H9 (cell line): ENCODE results near the gene KIF7. TPM values are rescaled to one million over a fixed set of nuclear protein-coding genes. Genes with fewer than 3 reads are reported as not detected.

ENCODE experiments used
- DNase-seq: peaks from one replicate; pipeline ENCODE4 v3.0.0-alpha.2; 2017
- H2AFZ ChIP-seq: one replicate; pipeline ENCODE4 v1.6.1; 2013; ENCODE audit warnings: mild to moderate bottlenecking, low read length, control low read depth, moderate library complexity
- H2AK5ac ChIP-seq: 2 replicates; pipeline ENCODE4 v1.6.1; 2013; ENCODE audit warnings: low read length, control low read depth, mixed read lengths; ENCODE audit not compliant: insufficient read length
- H2BK120ac ChIP-seq: one replicate; pipeline ENCODE4 v1.6.1; 2013; ENCODE audit warnings: low read depth, mild to moderate bottlenecking, low read length, control low read depth, inconsistent platforms; ENCODE audit not compliant: poor library complexity, severe bottlenecking
- H2BK12ac ChIP-seq: 2 replicates; pipeline ENCODE4 v1.6.1; 2013; ENCODE audit warnings: low read length, control low read depth, mixed read lengths, low read depth; ENCODE audit not compliant: insufficient read length
- H2BK15ac ChIP-seq: 2 replicates; pipeline ENCODE4 v1.6.1; 2013; ENCODE audit warnings: low read depth, low read length, control low read depth
- H2BK20ac ChIP-seq: one replicate; pipeline ENCODE4 v1.6.1; 2013; ENCODE audit warnings: low read depth, mild to moderate bottlenecking, low read length, control low read depth, inconsistent platforms; ENCODE audit not compliant: poor library complexity, severe bottlenecking
- H2BK5ac ChIP-seq: 2 replicates; pipeline ENCODE4 v1.6.1; 2013; ENCODE audit warnings: low read length, control low read depth, mixed read lengths; ENCODE audit not compliant: insufficient read length
- H3K14ac ChIP-seq: 2 replicates; pipeline ENCODE4 v1.6.1; 2013; ENCODE audit warnings: low read length, control low read depth; ENCODE audit not compliant: insufficient read depth
- H3K18ac ChIP-seq: 2 replicates; pipeline ENCODE4 v1.6.1; 2013; ENCODE audit warnings: low read depth, mild to moderate bottlenecking, mixed read lengths, low read length, control low read depth; ENCODE audit not compliant: insufficient read length
- H3K23ac ChIP-seq: 2 replicates; pipeline ENCODE4 v1.6.1; 2013; ENCODE audit warnings: low read length, control low read depth, mixed read lengths, low read depth; ENCODE audit not compliant: insufficient read length
- H3K23me2 ChIP-seq: 2 replicates; pipeline ENCODE4 v1.6.1; 2013; ENCODE audit warnings: low read depth, mild to moderate bottlenecking, mixed read lengths, low read length, control low read depth; ENCODE audit not compliant: insufficient read length, poor library complexity, severe bottlenecking
- H3K27ac ChIP-seq: 2 replicates; pipeline ENCODE4 v1.5.1; 2013; ENCODE audit warnings: low read length, control low read depth, mixed read lengths, low read depth; ENCODE audit not compliant: insufficient read length
- H3K27me3 ChIP-seq: 2 replicates; pipeline ENCODE4 v1.6.1; 2013; ENCODE audit warnings: low read length, control low read depth, inconsistent platforms; ENCODE audit not compliant: insufficient read depth
- H3K4ac ChIP-seq: 2 replicates; pipeline ENCODE4 v1.6.1; 2013; ENCODE audit warnings: low read depth, mild to moderate bottlenecking, control low read depth, inconsistent platforms, low read length, moderate library complexity
- H3K4me1 ChIP-seq: 2 replicates; pipeline ENCODE4 v1.6.1; 2013; ENCODE audit warnings: low read length, control low read depth, inconsistent platforms; ENCODE audit not compliant: insufficient read depth
- H3K4me2 ChIP-seq: 2 replicates; pipeline ENCODE4 v1.6.1; 2013; ENCODE audit warnings: low read length, control low read depth, mixed read lengths; ENCODE audit not compliant: insufficient read length, insufficient read depth
- H3K56ac ChIP-seq: 2 replicates; pipeline ENCODE4 v1.6.1; 2013; ENCODE audit warnings: low read depth, mild to moderate bottlenecking, mixed read lengths, low read length, control low read depth; ENCODE audit not compliant: insufficient read length
- H3K79me1 ChIP-seq: 2 replicates; pipeline ENCODE4 v1.6.1; 2013; ENCODE audit warnings: low read depth, mild to moderate bottlenecking, moderate library complexity, low read length, control low read depth, inconsistent platforms; ENCODE audit not compliant: insufficient read depth, poor library complexity, severe bottlenecking
- H3K79me2 ChIP-seq: 2 replicates; pipeline ENCODE4 v1.6.1; 2013; ENCODE audit warnings: low read length, control low read depth, inconsistent platforms; ENCODE audit not compliant: insufficient read depth
- H3K9ac ChIP-seq: 2 replicates; pipeline ENCODE4 v1.6.1; 2013; ENCODE audit warnings: low read length, control low read depth, mixed read lengths; ENCODE audit not compliant: insufficient read length; ENCODE audit errors: extremely low read depth
- H3K9me3 ChIP-seq: one replicate; pipeline ENCODE4 v1.6.1; 2013; ENCODE audit warnings: low read depth, low read length, inconsistent platforms; ENCODE audit not compliant: control insufficient read depth
- H3T11ph ChIP-seq: one replicate; pipeline ENCODE4 v1.6.1; 2013; ENCODE audit warnings: mild to moderate bottlenecking, low read length, control low read depth, inconsistent platforms
- H4K20me1 ChIP-seq: one replicate; pipeline ENCODE4 v1.6.1; 2013; ENCODE audit not compliant: control insufficient read depth, insufficient read length, insufficient read depth
- H4K5ac ChIP-seq: 2 replicates; pipeline ENCODE4 v1.6.1; 2013; ENCODE audit warnings: low read depth, mild to moderate bottlenecking, mixed read lengths, low read length, control low read depth; ENCODE audit not compliant: insufficient read length
- H4K8ac ChIP-seq: replicated peaks from 2 replicates; pipeline ENCODE4 v1.6.1; 2013; ENCODE audit warnings: low read length, control low read depth, mixed read lengths, low read depth; ENCODE audit not compliant: insufficient read length
- H4K91ac ChIP-seq: 2 replicates; pipeline ENCODE4 v1.6.1; 2013; ENCODE audit warnings: low read depth, mild to moderate bottlenecking, moderate library complexity, mixed read lengths, low read length, control low read depth; ENCODE audit not compliant: insufficient read length
- H3K27ac Mint-ChIP-seq, 3 experiments: 2 replicates in 2 of 3; 3 replicates in 1 of 3; pipeline ENCODE4 v1.8.0; 2020 to 2021; ENCODE audit warnings: mixed read lengths in 3 of 3, mild to moderate bottlenecking in 1 of 3, moderate library complexity in 1 of 3
- H3K27me3 Mint-ChIP-seq: 2 replicates; pipeline ENCODE4 v1.8.0; 2021; ENCODE audit warnings: low read depth, mild to moderate bottlenecking, moderate library complexity, mixed read lengths
- H3K36me3 Mint-ChIP-seq, 3 experiments: 2 replicates in 2 of 3; 3 replicates in 1 of 3; pipeline ENCODE4 v1.8.0; 2020 to 2021; ENCODE audit warnings: low read depth in 3 of 3, mixed read lengths in 3 of 3; ENCODE audit not compliant: insufficient read depth in 1 of 3
- H3K4me1 Mint-ChIP-seq, 2 experiments: 2 replicates each; pipeline ENCODE4 v1.8.0; 2020; ENCODE audit warnings: mixed read lengths in 2 of 2
- H3K4me3 Mint-ChIP-seq, 2 experiments: 2 replicates in 1 of 2; 3 replicates in 1 of 2; pipeline ENCODE4 v1.8.0; 2020 to 2021; ENCODE audit warnings: mild to moderate bottlenecking in 2 of 2, mixed read lengths in 2 of 2, moderate library complexity in 1 of 2
- H3K9me3 Mint-ChIP-seq, 2 experiments: 2 replicates in 1 of 2; 3 replicates in 1 of 2; pipeline ENCODE4 v1.8.0; 2020; ENCODE audit warnings: mild to moderate bottlenecking in 2 of 2, mixed read lengths in 2 of 2, moderate library complexity in 1 of 2
- WGBS: extraction: QIAGEN DNeasy Blood & Tissue Kit; methylation state at CpG from one replicate; pipeline ENCODE4 v1.1.7; 2013; ENCODE audit warnings: missing lambda C conversion rate, low lambda C conversion rate, mixed read lengths; ENCODE audit not compliant: insufficient read length; ENCODE audit errors: extremely low coverage; 5-methylcytosine and 5-hydroxymethylcytosine counted together
- total RNA-seq: library from RNA; stranded (reverse); gene quantifications from 2 replicates; pipeline ENCODE4 v1.2.1, GENCODE V29; 2021
- TF ChIP-seq, protein P1 (sequence below): fragments of 200-600 bp; sonication (generic); conservative IDR thresholded peaks from 3 replicates; pipeline ENCODE4 v1.8.0; 2021; ENCODE audit warnings: antibody characterized with exemption, mild to moderate bottlenecking

Gene KIF7
- total RNA-seq, 1 experiment from 2014 or later, result 22.0 TPM

DNA sequence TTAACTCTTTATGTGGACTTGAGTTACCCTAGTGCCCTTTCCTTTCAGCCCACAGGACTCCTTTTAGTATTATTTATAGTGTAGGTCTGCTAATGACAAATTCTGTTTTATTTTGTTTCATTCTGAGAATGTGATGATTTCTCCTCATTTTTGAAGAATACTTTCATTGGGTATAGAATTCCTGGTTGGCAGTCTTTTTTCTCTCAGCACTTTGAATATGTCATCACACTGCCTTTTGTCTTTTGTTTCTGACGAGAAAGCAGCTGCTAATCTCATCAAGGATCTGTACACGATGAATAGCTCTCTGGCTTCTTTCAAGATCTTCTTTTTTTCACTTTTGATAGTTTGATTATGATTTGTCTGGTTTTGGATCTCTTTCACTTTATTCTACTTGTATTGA lies 42.2 kb downstream of the KIF7 start:
- H2AK5ac ChIP-seq, result no peak overlapping the region
- no peak overlapping the region for H3K4ac ChIP-seq
- H2BK15ac ChIP-seq, result no peak overlapping the region
- H4K8ac ChIP-seq, result no peak overlapping the region
- H3K4me1 Mint-ChIP-seq, result no peaks in the 10 kb centered on the region
- no peak overlapping the region for H3K56ac ChIP-seq
- H2BK5ac ChIP-seq, result no peak overlapping the region
- H3K23ac ChIP-seq, result no peak overlapping the region
- H2BK20ac ChIP-seq, result no peak overlapping the region
- no peaks in the 10 kb centered on the region for H3K27me3 Mint-ChIP-seq
- H4K20me1 ChIP-seq, result no peaks in the 10 kb centered on the region
- H3K9me3 Mint-ChIP-seq, result no peaks in the 10 kb centered on the region; a peak in 1 of 5 replicates
- no peak overlapping the region for H3K9ac ChIP-seq
- H2BK120ac ChIP-seq, result no peak overlapping the region
- H3K18ac ChIP-seq, result no peak overlapping the region
- no peak overlapping the region for H3T11ph ChIP-seq
- no peak for DNase-seq
- no peaks in the 10 kb centered on the region for H3K9me3 ChIP-seq
- no peaks in the 10 kb centered on the region for H3K27me3 ChIP-seq
- no peak overlapping the region for H3K27ac ChIP-seq
- no peak overlapping the region for H2AFZ ChIP-seq
- WGBS, result no CpG with 5 or more reads among the region's 2 CpGs
- no peak overlapping the region for H3K4me2 ChIP-seq
- no peak overlapping the region for H4K91ac ChIP-seq
- H2BK12ac ChIP-seq, result no peak overlapping the region
- TF ChIP-seq, protein P1, sequence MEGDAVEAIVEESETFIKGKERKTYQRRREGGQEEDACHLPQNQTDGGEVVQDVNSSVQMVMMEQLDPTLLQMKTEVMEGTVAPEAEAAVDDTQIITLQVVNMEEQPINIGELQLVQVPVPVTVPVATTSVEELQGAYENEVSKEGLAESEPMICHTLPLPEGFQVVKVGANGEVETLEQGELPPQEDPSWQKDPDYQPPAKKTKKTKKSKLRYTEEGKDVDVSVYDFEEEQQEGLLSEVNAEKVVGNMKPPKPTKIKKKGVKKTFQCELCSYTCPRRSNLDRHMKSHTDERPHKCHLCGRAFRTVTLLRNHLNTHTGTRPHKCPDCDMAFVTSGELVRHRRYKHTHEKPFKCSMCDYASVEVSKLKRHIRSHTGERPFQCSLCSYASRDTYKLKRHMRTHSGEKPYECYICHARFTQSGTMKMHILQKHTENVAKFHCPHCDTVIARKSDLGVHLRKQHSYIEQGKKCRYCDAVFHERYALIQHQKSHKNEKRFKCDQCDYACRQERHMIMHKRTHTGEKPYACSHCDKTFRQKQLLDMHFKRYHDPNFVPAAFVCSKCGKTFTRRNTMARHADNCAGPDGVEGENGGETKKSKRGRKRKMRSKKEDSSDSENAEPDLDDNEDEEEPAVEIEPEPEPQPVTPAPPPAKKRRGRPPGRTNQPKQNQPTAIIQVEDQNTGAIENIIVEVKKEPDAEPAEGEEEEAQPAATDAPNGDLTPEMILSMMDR, result no peak
- H4K5ac ChIP-seq, result no peak overlapping the region
- no peaks in the 10 kb centered on the region for H3K79me2 ChIP-seq
- H3K14ac ChIP-seq, result no peak overlapping the region
- peaks cover 62 to 91% (median 83%) of the 10 kb centered on the region in 3 experiments for H3K36me3 Mint-ChIP-seq
- H3K4me3 Mint-ChIP-seq, result no peak overlapping the region
- peak overlapping the region in 1 of 3 experiments; percentile 2; a peak in 1 of 7 replicates for H3K27ac Mint-ChIP-seq
- no peaks in the 10 kb centered on the region for H3K23me2 ChIP-seq
- H3K4me1 ChIP-seq, result no peaks in the 10 kb centered on the region
- H3K79me1 ChIP-seq, result no peaks in the 10 kb centered on the region
